Measurements from ENCODE around the gene RPS6KA1.

Gene RPS6KA1

DNA sequence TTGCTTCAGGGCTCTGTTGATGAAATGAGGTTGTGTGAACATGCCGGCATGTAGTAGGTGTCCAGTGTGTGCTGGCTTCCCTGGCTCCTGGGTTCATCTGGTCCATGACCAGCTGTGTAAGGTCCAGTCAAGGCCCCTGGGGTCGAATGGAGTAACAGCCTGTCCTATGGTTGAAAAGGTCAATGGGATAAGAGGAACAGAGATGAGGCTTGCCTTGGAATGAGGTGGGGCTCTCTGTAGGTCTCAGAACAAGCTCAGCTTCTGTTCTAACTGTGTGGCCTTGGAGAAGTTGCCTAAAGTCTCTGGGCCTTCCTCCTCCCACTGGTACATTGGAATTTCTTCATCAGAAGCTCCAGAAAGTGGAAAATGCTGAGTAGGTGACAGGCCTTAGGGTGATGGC is 26.6 kb downstream of the RPS6KA1 start:
- TF ChIP-seq, protein P1, sequence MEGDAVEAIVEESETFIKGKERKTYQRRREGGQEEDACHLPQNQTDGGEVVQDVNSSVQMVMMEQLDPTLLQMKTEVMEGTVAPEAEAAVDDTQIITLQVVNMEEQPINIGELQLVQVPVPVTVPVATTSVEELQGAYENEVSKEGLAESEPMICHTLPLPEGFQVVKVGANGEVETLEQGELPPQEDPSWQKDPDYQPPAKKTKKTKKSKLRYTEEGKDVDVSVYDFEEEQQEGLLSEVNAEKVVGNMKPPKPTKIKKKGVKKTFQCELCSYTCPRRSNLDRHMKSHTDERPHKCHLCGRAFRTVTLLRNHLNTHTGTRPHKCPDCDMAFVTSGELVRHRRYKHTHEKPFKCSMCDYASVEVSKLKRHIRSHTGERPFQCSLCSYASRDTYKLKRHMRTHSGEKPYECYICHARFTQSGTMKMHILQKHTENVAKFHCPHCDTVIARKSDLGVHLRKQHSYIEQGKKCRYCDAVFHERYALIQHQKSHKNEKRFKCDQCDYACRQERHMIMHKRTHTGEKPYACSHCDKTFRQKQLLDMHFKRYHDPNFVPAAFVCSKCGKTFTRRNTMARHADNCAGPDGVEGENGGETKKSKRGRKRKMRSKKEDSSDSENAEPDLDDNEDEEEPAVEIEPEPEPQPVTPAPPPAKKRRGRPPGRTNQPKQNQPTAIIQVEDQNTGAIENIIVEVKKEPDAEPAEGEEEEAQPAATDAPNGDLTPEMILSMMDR (IDR thresholded peaks at IDR 0.05; ENCODE audit: low read depth, low read length) = no peak
- peaks cover 49% of the 10 kb centered on the region for H3K36me3 ChIP-seq
- no peak for DNase-seq
- H3K9me3 ChIP-seq (ENCODE audit: severe bottlenecking) = no peaks in the 10 kb centered on the region
- no peak overlapping the region for H3K4me3 ChIP-seq (ENCODE audit: low read depth, low read length)
- no peak overlapping the region for H3K27ac ChIP-seq
- no peaks in the 10 kb centered on the region for H3K27me3 ChIP-seq (ENCODE audit: insufficient read depth, low read depth, severe bottlenecking)

DNA sequence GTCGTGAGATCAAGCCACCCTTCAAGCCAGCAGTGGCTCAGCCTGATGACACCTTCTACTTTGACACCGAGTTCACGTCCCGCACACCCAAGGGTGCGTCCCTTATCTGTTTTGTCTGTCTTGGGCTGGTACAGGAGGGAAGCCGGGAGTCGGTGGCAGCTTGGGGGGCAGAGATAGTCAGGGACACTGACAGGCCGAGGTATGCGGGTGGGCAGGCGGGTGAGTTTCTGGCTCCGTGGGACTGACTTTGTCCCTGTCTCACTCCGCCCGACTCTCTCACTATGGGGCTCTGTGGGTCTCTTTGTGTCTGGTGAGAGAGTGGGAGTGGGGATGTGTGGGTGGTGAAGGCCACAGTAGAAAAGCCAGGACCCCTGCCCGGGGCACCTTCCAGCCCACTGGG is 27.4 kb downstream of the RPS6KA1 start:
- Histone ChIP-seq H3K36me3 (peaks cover 50% of the 10 kb centered on the region), H3K27ac (no peak overlapping the region), H3K4me3 (ENCODE audit: low read depth, low read length) (no peak overlapping the region), H3K27me3 (ENCODE audit: insufficient read depth, low read depth, severe bottlenecking) (no peaks in the 10 kb centered on the region), H3K9me3 (ENCODE audit: severe bottlenecking) (no peaks in the 10 kb centered on the region)
- DNase-seq = no peak
- TF ChIP-seq, protein P1 (IDR thresholded peaks at IDR 0.05; ENCODE audit: low read depth, low read length) = no peak

DNA sequence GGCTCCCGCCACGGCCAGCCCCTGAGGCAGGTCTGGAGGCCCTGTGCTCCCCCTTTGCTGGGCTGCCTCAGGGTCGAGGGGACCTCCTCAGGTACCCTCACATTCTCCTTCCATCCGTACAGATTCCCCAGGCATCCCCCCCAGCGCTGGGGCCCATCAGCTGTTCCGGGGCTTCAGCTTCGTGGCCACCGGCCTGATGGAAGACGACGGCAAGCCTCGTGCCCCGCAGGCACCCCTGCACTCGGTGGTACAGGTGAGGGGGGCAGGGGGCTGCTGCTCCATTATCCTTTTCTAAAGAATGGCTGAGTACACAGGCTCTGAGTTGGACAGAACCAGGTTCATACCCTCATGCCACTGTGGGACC is 29.1 kb downstream of the RPS6KA1 start:
- Histone ChIP-seq H3K27ac (no peak overlapping the region), H3K9me3 (ENCODE audit: severe bottlenecking) (no peaks in the 10 kb centered on the region), H3K27me3 (ENCODE audit: insufficient read depth, low read depth, severe bottlenecking) (no peaks in the 10 kb centered on the region), H3K4me3 (ENCODE audit: low read depth, low read length) (no peak overlapping the region), H3K36me3 (peaks cover 48% of the 10 kb centered on the region)
- TF ChIP-seq, protein P1 (IDR thresholded peaks at IDR 0.05; ENCODE audit: low read depth, low read length) = no peak
- DNase-seq = no peak

DNA sequence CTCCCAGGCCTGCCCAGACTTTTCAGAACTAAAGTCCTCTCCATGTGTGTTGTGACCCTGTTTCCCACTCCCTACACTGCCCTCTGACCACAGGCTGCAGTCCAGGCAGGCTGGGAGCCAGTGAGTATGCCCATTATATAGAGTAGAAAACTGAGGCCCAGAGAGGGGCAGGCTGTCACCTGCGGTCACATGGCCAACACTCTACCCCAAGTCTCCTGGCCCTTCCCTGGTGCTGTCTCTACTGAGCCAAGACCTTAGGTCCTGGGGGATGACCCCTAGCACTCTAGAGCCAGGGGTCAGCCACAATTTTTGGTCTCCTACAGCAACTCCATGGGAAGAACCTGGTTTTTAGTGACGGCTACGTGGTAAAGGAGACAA is 30.8 kb downstream of the RPS6KA1 start:
- no peak overlapping the region for H3K4me3 ChIP-seq (ENCODE audit: low read depth, low read length)
- H3K36me3 ChIP-seq = peaks cover 40% of the 10 kb centered on the region
- no peaks in the 10 kb centered on the region for H3K9me3 ChIP-seq (ENCODE audit: severe bottlenecking)
- no peak overlapping the region for H3K27ac ChIP-seq
- TF ChIP-seq, protein P1 (IDR thresholded peaks at IDR 0.05; ENCODE audit: low read depth, low read length) = no peak
- no peaks in the 10 kb centered on the region for H3K27me3 ChIP-seq (ENCODE audit: insufficient read depth, low read depth, severe bottlenecking)
- DNase-seq = no peak

DNA sequence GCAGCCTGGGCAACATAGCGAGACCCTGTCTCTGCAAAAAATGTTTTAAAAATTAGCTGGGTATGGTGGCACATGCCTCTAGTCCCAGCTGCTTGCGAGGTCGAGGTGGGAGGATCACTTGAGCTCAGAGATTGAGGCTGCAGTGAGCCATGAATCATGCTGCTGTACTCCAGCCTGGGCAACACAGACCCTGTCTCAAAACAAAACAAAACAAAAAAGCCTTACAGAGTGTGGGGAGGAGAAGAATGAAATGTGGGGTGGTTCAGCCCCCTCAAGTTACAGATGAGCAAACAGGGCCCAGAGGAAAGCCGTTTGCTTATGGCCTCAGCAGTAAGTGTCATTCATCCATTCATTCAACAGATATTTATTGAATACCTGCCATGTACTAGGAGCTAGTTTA is 40.7 kb downstream of the RPS6KA1 start:
- TF ChIP-seq, protein P1 (IDR thresholded peaks at IDR 0.05; ENCODE audit: low read depth, low read length) = no peak
- Histone ChIP-seq H3K27ac (no peak overlapping the region), H3K36me3 (peaks cover 20% of the 10 kb centered on the region), H3K9me3 (ENCODE audit: severe bottlenecking) (no peaks in the 10 kb centered on the region), H3K27me3 (ENCODE audit: insufficient read depth, low read depth, severe bottlenecking) (no peaks in the 10 kb centered on the region), H3K4me3 (ENCODE audit: low read depth, low read length) (no peak overlapping the region)
- DNase-seq = no peak

DNA sequence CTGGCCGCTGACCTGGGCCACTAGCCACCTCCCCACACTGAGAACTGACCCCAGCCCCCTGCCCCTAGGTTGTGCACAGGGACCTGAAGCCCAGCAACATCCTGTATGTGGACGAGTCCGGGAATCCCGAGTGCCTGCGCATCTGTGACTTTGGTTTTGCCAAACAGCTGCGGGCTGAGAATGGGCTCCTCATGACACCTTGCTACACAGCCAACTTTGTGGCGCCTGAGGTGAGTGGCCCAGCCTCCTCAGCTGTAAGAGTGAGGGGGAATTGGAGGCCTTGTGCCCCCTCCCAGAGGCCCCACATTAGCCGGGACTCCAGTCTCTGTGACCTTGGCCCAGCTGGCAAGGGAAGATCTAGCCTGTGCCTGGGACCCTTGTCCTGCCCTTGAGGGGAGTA is 41.8 kb downstream of the RPS6KA1 start:
- H3K36me3 ChIP-seq = peaks cover 16% of the 10 kb centered on the region
- TF ChIP-seq, protein P1 (IDR thresholded peaks at IDR 0.05; ENCODE audit: low read depth, low read length) = no peak
- H3K27me3 ChIP-seq (ENCODE audit: insufficient read depth, low read depth, severe bottlenecking) = no peaks in the 10 kb centered on the region
- no peak overlapping the region for H3K4me3 ChIP-seq (ENCODE audit: low read depth, low read length)
- no peaks in the 10 kb centered on the region for H3K9me3 ChIP-seq (ENCODE audit: severe bottlenecking)
- H3K27ac ChIP-seq = no peak overlapping the region
- no peak for DNase-seq
